HG03469 (cell line): ENCODE data around the gene KRTAP3-2.

Experiments
- ATAC-seq: cut with Tn5 transposase; IDR thresholded peaks from one replicate; pipeline ENCODE4 v1.9.1; 2021; ENCODE audit warnings: mild to moderate bottlenecking, moderate library complexity, moderate number of reproducible peaks; ENCODE audit not compliant: unreplicated experiment

KRTAP3-2 gene

DNA sequence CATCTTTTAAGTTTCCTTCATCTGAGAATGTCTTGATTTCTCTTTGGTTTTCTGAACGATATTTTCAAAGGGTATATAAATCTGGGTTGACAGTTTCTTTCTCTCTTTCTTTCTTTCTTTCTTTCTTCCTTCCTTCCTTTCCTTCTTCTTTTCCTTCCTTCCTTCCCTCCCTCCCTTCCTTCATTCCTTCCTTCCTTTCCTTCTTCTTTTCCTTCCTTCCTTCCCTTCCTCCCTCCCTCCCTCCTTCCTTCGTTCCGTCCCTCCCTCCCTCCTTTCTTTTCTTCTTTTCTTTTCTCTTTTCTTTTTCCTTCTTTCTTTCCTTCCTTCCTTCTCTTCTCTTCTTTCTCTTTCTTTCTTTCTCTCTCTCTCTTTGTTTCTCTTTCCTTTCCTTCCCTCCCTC lies 25.3 kb downstream of the KRTAP3-2 start:
- no peak for ATAC-seq

DNA sequence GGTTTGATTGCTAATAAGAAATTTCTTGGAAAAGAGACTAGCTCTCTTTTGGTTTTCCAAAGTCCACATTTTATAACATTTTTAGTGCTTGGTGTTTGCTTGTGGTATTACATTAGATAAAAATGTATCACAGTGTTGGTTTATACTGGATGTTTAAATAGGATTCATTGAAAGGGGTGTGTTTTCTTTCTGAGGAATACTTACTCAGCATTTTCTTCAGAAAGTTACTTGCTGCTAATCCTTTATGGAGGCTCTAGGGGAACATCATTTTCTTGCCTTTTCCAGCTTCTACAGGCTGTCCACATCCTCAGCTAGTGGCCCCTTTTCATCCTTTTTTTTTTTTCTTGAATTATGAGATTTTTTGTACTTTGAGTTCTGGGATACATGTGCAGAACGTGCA lies 32.1 kb downstream of the KRTAP3-2 start:
- no peak for ATAC-seq

DNA sequence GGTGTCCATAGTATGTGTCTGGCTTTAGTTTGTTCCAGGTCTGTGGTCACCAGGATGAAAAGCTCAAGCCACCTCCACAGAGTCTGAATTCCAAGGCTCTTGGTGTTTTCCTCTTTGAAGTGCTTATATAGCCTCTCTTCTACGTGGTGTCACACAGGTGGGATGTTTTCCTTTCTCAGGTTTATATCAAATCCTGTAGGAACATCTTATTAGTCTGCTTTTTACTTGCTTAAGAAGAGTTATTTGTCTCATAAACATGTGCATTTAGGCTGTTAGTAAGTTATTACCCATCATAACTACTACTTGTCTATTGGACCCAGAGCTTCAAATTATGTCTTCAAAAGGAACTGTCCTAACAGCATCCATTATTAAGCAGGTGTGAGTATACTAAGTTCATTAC lies 32.9 kb downstream of the KRTAP3-2 start, which contains the start of gene KRT39:
Gene KRT39 (minus strand): TSS at position 101 of the 400 bp plus-strand sequence. CDS start 92 bp downstream, at position 9.
- ATAC-seq, result no peak

DNA sequence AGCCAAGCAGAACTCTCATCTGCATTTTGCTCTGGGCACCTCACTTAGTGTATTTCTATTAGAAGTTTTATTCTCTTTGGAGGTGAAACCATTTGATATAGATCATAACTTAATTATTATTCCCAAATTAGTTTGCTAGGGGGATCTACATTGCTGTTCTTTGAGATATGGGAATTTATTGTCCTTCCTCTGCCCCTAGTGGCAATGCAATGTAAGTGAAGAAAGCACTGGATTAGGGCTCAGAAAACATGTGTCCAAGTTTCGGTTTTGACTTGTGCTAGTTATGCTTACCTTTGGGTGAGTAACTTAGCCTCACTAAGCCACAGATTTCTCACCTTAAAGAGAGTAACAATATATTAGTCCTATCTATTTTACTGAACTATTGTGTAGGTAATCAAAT lies 35.9 kb downstream of the KRTAP3-2 start:
- ATAC-seq, result no peak

DNA sequence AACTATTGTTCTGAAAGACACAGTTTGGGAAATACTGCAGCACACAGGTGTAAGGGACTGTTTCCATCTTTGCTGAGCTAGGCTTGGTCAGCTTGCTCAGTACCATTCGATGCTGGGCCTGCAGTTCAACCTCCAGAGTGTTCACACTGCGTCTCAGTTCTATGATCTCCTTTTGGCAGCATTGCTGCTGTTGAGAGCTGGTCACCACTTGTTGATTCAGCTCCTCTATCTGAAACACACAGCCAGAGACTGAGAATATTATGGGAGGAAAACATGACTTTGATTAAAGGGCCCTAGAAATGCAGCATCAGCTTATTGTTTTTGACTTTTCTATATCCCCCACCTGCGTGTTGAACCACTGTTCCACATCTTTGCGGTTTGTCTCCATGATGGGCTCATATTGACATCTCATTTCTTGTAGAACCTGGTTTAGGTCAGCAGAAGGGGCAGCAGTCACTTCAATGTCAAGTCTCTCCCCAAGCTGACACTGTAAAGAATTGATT lies 37.6 kb downstream of the KRTAP3-2 start:
- ATAC-seq, result no peak

DNA sequence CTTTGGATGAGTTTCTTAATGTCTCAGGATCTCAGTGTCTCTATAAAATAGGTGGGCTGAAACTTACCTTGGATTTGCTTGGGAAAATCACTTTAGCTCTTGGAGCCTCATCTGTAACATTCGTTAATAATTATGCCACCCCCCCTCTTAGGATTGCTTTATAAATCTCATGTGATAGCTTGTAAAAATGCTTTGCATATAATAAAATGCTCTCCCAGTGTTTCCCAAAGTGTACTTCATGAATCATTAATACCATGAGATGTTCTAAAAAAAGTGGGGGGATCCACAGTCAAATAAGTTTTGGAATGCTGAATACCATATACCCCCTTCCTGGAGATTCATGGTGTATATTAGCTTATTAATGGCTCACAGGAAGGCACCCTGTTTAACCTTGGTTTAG lies 38.1 kb downstream of the KRTAP3-2 start:
- ATAC-seq, result no peak

DNA sequence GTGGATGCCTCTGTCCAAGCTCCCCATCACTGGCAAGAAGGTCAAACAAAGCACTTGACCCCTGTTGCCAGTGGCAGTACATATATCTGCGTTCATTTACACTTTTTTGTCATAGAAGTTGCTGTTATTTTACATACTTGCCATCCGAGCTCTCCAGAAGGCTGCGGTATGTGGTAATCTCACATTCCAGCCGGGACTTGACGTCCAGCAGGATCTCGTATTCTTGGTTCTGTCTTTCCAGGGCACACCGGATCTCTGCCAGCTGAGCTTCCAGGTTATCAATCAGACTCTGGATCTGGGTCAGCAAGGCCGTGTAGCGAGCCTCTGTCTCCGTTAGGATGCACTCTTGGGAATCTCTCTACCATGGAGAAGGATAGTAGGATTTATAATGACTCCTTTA lies 39.6 kb downstream of the KRTAP3-2 start:
- ATAC-seq, result no peak

DNA sequence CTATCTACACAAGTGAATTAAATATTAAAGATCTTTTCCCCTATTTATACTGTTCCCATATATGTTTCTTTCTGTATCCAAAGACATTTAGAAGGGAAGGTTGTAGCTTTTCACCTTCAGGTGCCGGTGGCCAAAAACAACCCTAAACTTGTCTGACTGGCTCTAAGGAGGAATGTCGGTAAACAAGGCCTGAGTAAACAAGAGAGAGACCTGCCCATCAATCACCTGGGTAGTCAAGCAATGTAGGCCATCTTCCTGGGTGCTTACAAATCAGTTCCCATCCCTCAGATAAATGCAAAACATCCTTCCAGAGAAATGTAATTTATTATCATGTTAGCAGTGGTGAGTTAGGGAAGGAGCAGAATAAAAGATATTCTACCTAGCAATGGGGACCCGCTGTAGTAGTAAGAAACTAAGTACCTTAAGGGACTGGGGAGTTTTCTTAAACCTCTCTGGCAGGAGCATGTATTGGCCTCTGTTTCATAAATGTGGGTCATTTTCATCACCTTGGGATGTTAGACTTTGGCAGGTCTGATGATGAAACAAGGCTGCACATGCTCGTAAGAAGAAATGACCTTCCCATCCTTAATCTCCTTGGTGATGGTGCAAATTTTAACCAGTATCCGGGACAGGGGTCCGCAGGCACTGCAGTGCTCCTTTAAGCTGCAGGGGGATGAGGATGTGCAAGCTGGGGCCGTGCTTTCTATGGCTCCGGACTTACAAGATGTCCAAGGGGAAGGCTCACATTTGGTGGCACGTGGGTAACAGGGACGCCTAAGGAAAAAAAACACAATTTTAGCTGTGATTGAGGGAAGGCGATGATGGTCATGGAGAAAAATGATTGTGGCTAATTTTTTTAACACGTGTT lies 41.4 kb downstream of the KRTAP3-2 start:
- no peak for ATAC-seq

DNA sequence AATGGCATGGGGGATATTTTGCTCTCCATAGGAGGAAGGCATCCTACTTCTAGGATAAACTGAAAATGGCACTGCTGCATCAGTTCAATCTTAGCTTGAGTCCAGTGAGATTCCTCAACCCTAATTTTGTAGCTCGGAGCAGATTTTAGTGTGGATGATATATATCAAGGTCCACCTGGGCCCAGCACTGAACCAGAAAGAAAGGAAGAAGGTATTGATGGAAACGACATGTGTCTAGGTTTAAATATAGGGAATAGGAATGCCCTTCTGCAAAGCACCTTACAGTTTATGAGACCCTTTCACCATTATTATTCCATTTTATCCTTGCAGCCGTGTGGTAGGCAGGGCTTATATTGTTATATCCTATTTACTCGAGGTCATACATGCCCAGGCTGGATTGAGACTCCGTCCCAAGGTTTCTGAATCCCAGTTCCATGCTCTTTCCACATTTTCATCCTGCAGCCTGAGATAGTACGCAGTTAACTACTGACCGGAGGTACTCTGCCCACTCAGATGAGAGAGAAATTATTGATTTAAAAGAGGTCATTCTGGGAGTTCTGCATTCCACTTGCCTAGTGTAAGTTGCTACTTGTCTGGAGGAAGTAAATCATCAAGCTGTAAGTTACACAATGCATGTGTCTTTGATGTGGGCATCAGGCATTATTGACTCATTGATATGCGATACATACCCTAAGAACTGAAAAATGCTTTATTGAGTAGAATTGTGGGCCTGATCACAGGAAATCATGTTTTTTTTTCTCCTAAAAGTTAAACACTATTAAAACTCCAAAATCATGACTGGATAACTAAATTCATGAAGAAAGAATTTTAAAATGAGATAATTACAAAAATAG lies 43.1 kb downstream of the KRTAP3-2 start:
- ATAC-seq, result no peak

DNA sequence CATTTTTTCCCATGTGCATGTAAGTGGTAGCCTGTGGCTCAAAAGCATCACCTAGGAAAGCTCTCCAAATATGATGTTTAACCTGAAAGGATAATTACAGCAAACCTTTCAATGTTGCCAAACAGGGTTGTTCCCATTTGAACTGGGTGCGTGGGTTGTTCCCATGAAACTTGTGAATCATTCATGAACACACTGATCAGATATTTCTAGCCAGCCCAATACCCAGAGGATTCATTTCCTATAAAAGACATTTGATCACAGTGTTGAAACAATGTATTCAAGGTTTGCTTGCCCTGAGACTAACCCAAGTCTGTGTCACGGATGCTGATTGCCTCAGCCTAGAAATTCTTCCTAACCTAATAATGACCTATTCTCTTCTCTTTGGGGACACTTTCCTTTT lies 45.8 kb downstream of the KRTAP3-2 start:
- ATAC-seq, result no peak

DNA sequence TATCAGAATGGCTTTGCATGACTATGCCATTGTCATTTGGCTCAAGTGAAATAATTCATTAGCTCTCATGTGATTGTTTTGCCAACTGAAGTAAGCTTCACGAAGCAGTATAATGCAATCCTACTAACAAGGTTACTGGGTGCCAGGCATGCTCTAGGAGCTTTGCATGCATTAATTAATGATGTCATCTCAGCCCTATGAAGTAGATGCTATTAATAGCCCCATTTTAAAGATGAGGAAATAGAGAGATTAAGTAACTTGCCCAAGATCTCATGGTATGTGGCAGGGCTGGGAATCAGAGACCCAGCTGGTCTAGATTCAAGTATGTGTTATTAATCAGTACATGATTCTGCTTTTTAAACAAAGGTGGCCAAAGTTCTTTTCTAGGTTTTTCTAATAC lies 47.0 kb downstream of the KRTAP3-2 start:
- no peak for ATAC-seq

DNA sequence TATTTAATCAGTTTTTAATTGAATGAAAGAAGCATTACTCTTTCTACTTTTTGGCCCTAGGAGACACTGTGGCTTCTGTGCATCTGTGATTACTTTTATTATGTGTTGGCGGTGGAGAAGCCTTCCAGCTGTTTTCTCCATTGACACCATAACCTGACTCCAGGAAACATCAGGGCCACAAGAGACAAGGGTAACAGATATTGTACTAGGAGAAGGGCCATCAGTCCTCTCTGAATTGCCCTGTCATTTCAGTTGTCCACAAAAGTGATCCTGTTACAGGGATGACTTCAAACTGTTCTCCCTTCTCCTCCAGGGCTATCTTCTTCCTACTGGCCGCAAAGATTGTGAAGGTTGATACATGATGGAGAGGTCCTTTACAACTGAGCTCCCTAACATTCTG lies 47.6 kb downstream of the KRTAP3-2 start:
- ATAC-seq, result no peak

DNA sequence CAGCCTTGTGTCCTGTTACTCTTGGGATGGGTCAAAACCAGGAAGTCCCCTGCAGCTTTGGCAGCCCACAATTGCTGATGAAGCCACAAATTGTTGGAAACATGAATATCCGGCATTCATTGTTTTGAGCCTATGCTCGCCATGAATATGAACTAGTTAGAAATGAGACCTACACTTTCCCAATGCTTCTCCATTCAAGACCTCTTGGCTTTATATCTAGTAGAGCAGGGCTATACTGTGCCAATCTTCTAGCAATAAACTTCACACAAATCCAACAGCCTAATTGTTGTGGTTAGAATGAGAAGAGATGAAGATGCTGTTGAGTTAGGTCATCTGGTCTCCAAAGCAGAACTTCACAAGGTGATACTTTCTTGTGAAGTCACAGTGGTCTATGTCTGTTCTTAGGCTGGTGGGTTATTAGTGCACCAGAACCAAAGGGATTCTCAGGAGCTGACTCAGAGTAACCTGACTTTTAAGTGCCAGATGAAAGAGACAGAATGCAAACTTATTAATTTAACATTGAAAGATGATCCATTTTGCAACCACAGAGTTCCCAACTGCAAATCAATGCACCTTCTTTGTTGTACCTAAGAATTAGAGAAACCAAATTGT lies 48.6 kb downstream of the KRTAP3-2 start:
- ATAC-seq, result no peak

DNA sequence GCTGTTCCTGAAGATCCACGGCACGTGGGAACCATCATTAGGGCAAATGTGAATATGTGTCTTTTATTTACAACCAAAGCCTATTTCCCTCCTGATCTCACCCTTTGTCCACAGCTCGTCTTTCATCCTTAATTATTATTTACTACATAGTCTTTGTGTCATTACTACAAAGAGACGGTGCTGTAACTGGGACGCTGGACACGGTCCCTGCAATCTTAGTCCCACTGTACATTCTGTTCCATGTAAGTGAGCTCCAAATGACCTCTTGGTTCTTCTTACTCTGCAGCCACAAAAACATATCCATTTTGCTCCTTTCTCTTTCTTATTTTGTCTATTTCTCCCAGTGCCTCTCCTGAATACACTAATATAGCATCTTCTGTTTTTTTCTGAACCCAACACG lies 49.5 kb downstream of the KRTAP3-2 start:
- ATAC-seq, result no peak

DNA sequence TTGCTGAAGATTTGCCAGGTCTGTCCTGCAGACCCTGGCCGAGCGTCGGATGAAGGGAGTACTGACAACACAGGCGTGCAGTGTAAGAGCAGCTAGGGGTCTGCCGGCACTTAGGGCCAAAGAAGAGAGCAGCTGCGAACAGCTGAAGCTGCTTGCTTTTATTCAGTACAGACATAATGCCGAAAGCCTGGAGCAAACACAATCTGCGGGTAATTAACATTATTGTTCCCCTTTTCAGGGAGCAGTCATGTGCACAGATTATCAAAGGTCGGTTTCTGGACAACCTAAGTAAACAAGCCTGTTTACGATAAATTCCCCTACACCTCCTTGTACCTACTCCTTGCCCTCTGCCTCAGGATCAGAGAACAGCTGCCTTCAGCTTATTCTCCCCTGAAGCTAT lies 50.3 kb downstream of the KRTAP3-2 start:
- ATAC-seq, result no peak
